Endothelial cell of umbilical vein (primary cell): ENCODE measurements around the gene RMRP. TPM values are rescaled to one million over a fixed set of nuclear protein-coding genes. Genes with fewer than 3 reads are reported as not detected.

Source experiments
- BruUV-seq: library from RNA; stranded (reverse); fragments of 400-500 nt; replicated peaks from 2 replicates; lab custom pipeline; 2021; lab: Mats Ljungman, UMichigan
- CTCF ChIA-PET: fragments of 300-600, 350-600 bp; sonication (Branson Sonifier 250); formaldehyde crosslinking; loops from one replicate; lab custom pipeline; 2021; ENCODE audit warnings: antibody characterized with exemption, inconsistent platforms; lab: Charles Lee
- POLR2A ChIA-PET: fragments of 300-600, 350-600 bp; sonication (Branson Sonifier 250); formaldehyde crosslinking; loops from one replicate; lab custom pipeline; 2021; ENCODE audit warnings: antibody characterized with exemption, inconsistent platforms; lab: Charles Lee
- DNase-seq: peaks from one replicate; pipeline ENCODE4 v3.0.0-alpha.2; 2011; ENCODE audit warnings: low read depth, low spot score
- FAIRE-seq: peaks from 2 replicates; lab custom pipeline; 2011; peaks lifted over from hg19 to GRCh38; lab: Jason Lieb, UNC
- H2AFZ ChIP-seq: 2 replicates; pipeline ENCODE4 v1.6.0; 2012; ENCODE audit warnings: low read depth, low read length, control low read depth, inconsistent platforms
- H3K27ac ChIP-seq: 2 replicates; pipeline ENCODE4 v1.5.1; 2011; ENCODE audit warnings: low read depth, mild to moderate bottlenecking, control low read depth, low read length, moderate library complexity; ENCODE audit not compliant: insufficient read depth
- H3K27me3 ChIP-seq, 2 experiments: 2 replicates each; pipeline versions ENCODE4 v1.6.0 to v1.6.1; 2011; ENCODE audit warnings: low read length in 2 of 2, mixed read lengths in 1 of 2; ENCODE audit not compliant: control insufficient read depth in 2 of 2, insufficient read depth in 2 of 2
- H3K36me3 ChIP-seq, 2 experiments: 2 replicates in 1 of 2; 3 replicates in 1 of 2; pipeline ENCODE4 v1.5.1; 2011; ENCODE audit warnings: low read length in 2 of 2, mild to moderate bottlenecking in 1 of 2, moderate library complexity in 1 of 2; ENCODE audit not compliant: control insufficient read depth in 2 of 2, insufficient read depth in 2 of 2; ENCODE audit errors: extremely low read depth in 1 of 2
- H3K4me1 ChIP-seq: 3 replicates; pipeline ENCODE4 v1.5.1; 2011; ENCODE audit warnings: mild to moderate bottlenecking, low read length; ENCODE audit not compliant: control insufficient read depth, insufficient read depth; ENCODE audit errors: extremely low read depth
- H3K4me2 ChIP-seq: 2 replicates; pipeline ENCODE4 v1.6.1; 2011; ENCODE audit warnings: low read length, control low read depth, mixed read lengths; ENCODE audit not compliant: insufficient read depth
- H3K4me3 ChIP-seq, 3 experiments: fragments of 200-600 bp in 1 of 3; sonication (generic), shearing (Covaris generic) in 1 of 3; replicated peaks in 1 of 3; 2 replicates each; pipeline ENCODE4 v1.5.1; 2011 to 2016; ENCODE audit warnings: control low read depth in 3 of 3, low read length in 3 of 3, mild to moderate bottlenecking in 2 of 3, inconsistent platforms in 1 of 3, low read depth in 1 of 3, moderate library complexity in 1 of 3; ENCODE audit not compliant: insufficient read depth in 1 of 3
- H3K79me2 ChIP-seq: 2 replicates; pipeline ENCODE4 v1.6.0; 2012; ENCODE audit warnings: low read length, inconsistent platforms; ENCODE audit not compliant: control insufficient read depth, insufficient read depth
- H3K9ac ChIP-seq: replicated peaks from 2 replicates; pipeline ENCODE3; 2011; ENCODE audit warnings: low read length, control low read depth; ENCODE audit not compliant: insufficient read depth; ENCODE audit errors: extremely low read depth
- H3K9me1 ChIP-seq: replicated peaks from 3 replicates; pipeline ENCODE4 v1.6.0; 2011; ENCODE audit warnings: mild to moderate bottlenecking, low read length; ENCODE audit not compliant: control insufficient read depth, insufficient read depth; ENCODE audit errors: extremely low read depth
- H3K9me3 ChIP-seq: replicated peaks from 2 replicates; pipeline ENCODE4 v1.5.1; 2012; ENCODE audit warnings: low read length, inconsistent platforms; ENCODE audit not compliant: control insufficient read depth, insufficient read depth
- H4K20me1 ChIP-seq: replicated peaks from 2 replicates; pipeline ENCODE3; 2011; ENCODE audit warnings: mild to moderate bottlenecking, low read length; ENCODE audit not compliant: control insufficient read depth, insufficient read depth; ENCODE audit errors: extremely low read depth
- CTCF ChIP-seq, 2 donors: IDR thresholded peaks; 1 replicate in 1 of 2; 2 replicates in 1 of 2; pipeline ENCODE4 v1.5.1; 2011; ENCODE audit warnings: low read length in 2 of 2, mild to moderate bottlenecking in 2 of 2, moderate library complexity in 2 of 2, control low read depth in 1 of 2, inconsistent platforms in 1 of 2, low read depth in 1 of 2; ENCODE audit not compliant: insufficient read depth in 1 of 2; ENCODE audit errors: extremely low read depth in 1 of 2
- EZH2 ChIP-seq: IDR thresholded peaks from 2 replicates; pipeline ENCODE4 v1.6.1; 2012; ENCODE audit warnings: borderline replicate concordance, low read depth, mild to moderate bottlenecking, moderate library complexity, low read length, inconsistent platforms; ENCODE audit not compliant: severe bottlenecking
- FOS ChIP-seq: IDR thresholded peaks from 2 replicates; pipeline ENCODE4 v1.6.1; 2011; ENCODE audit warnings: mild to moderate bottlenecking, low read length, moderate library complexity, borderline replicate concordance; ENCODE audit not compliant: insufficient read depth
- GATA2 ChIP-seq: IDR thresholded peaks from 2 replicates; pipeline ENCODE4 v1.7.0; 2011; ENCODE audit warnings: low read depth, mild to moderate bottlenecking, moderate library complexity, mixed read lengths, low read length; ENCODE audit not compliant: insufficient read length, insufficient read depth
- JUN ChIP-seq: IDR thresholded peaks from 2 replicates; pipeline ENCODE4 v1.6.1; 2011; ENCODE audit warnings: borderline replicate concordance, low read depth; ENCODE audit not compliant: insufficient read length, insufficient read depth
- MAX ChIP-seq: IDR thresholded peaks from 2 replicates; pipeline ENCODE4 v1.6.1; 2011; ENCODE audit not compliant: insufficient read depth, insufficient read length
- MYC ChIP-seq: IDR thresholded peaks from one replicate; pipeline ENCODE4 v1.6.1; 2011; ENCODE audit warnings: mild to moderate bottlenecking, low read depth, low read length
- POLR2A ChIP-seq: IDR thresholded peaks from 2 replicates; pipeline ENCODE4 v1.6.1; 2012; ENCODE audit warnings: low read depth, mild to moderate bottlenecking, control low read depth, low read length
- POLR2AphosphoS5 ChIP-seq: IDR thresholded peaks from 2 replicates; pipeline ENCODE4 v1.6.1; 2012; ENCODE audit warnings: low read depth, mild to moderate bottlenecking, control low read depth, low read length, moderate library complexity; ENCODE audit not compliant: insufficient read depth
- dilution Hi-C: fragments of 300-500 bp; cut with MboI; formaldehyde crosslinking; loops from one replicate; pipeline ENCODE4 v1.15.0; 2019; ENCODE audit warnings: low sequenced_read_pairs; ENCODE audit not compliant: extremely low pct_ligation_motif_present
- intact Hi-C: fragments of 100-400 bp; cut with micrococcal nuclease; formaldehyde crosslinking; loops from one replicate; pipeline ENCODE4 v1.10.0; 2022
- polyA plus RNA-seq, 4 experiments: library from polyadenylated mRNA; depleted of rRNA in 3 of 4; stranded (reverse) in 3 of 4; unstranded in 1 of 4; fragments of >200 nt; gene quantifications; 2 replicates each; pipeline versions ENCODE4 v1.2.1 to v1.2.3, GENCODE V29; 2011 to 2012; ENCODE audit warnings: missing spikeins in 1 of 4
- total RNA-seq: library from RNA; stranded (reverse); gene quantifications from 2 replicates; pipeline ENCODE4 v1.2.3, GENCODE V29; 2021

RMRP gene
- total and polyA plus RNA-seq, 2 donors (not counting 3 experiments of a cell fraction or from before 2014, with no cell fraction given) = 19,118 TPM; not detected in 1

GRCh38 chr9:35683323-35683722, 25.5 kb upstream of the RMRP start:
- peaks cover 8 to 26% of the 10 kb centered on the region in 2 experiments for H3K36me3 ChIP-seq
- no peak overlapping the region for H3K4me3 ChIP-seq
- peaks cover 19% of the 10 kb centered on the region for H3K79me2 ChIP-seq
- no peaks in the 10 kb centered on the region for H3K27me3 ChIP-seq
- H4K20me1 ChIP-seq = no peaks in the 10 kb centered on the region
- H3K9me3 ChIP-seq = no peaks in the 10 kb centered on the region
- no peak overlapping the region for H3K9ac ChIP-seq
- H3K9me1 ChIP-seq = no peaks in the 10 kb centered on the region
- ChIA-PET CTCF (interaction anchor here (4.1 kb wide), 1 partner anchor 13 kb away, joined by 26 read pairs; no protein-coding TSS in a partner anchor), POLR2A (no interaction called here)
- DNase-seq (no peak), FAIRE-seq (no peak)
- BruUV-seq = no TSS peak
- H2AFZ ChIP-seq = no peak overlapping the region
- TF ChIP-seq GATA2 (no peak), JUN (no peak), MAX (no peak), POLR2AphosphoS5 (no peak), POLR2A (no peak), MYC (no peak), CTCF (IDR thresholded peaks at IDR 0.05; ENCODE audit: extremely low read depth in 1 of 2, insufficient read depth in 1 of 2, low read depth in 1 of 2, low read length in 2 of 2) (no peak), EZH2 (no peak), FOS (no peak)
- no peak overlapping the region for H3K27ac ChIP-seq
- intact Hi-C loops = no loop called here
- peaks cover 7% of the 10 kb centered on the region for H3K4me1 ChIP-seq
- H3K4me2 ChIP-seq = no peak overlapping the region
- dilution Hi-C loops = no loop called here
